ENCODE data around the gene CDH13.

GRCh38 chr16:82991966-82992675 lies 365.4 kb downstream of the CDH13 start:
- TF ChIP-seq CTCF (IDR thresholded peaks at IDR 0.05) (no peak), POLR2A (IDR thresholded peaks at IDR 0.05) (no peak)

Measured in Peyer's patch (tissue), 4 donors.